ENCODE measurements around the gene PLOD2.

The PLOD2 gene

GRCh38 chr3:146162561-146162960 lies 1.6 kb upstream of the PLOD2 start:
- H4K8ac ChIP-seq (ENCODE audit: low read depth, low read length): no peak overlapping the region
- H3K27ac ChIP-seq (ENCODE audit: low read depth, low read length): no peak overlapping the region
- no peak overlapping the region for H2BK5ac ChIP-seq (ENCODE audit: low read length)
- H4K5ac ChIP-seq (ENCODE audit: low read length): no peak overlapping the region
- no peak for DNase-seq
- H2BK15ac ChIP-seq (replicated peaks; ENCODE audit: low read depth): no peak overlapping the region
- H3K4ac ChIP-seq (ENCODE audit: low read depth, low read length): no peak overlapping the region
- no peak overlapping the region for H3K9ac ChIP-seq (ENCODE audit: low read length)
- H3K27me3 ChIP-seq (ENCODE audit: insufficient read depth, low read length, poor library complexity): no peaks in the 10 kb centered on the region
- H3K79me2 ChIP-seq (ENCODE audit: control insufficient read depth, insufficient read depth, low read length): peaks cover 15% of the 10 kb centered on the region
- no peaks in the 10 kb centered on the region for H3K79me1 ChIP-seq (ENCODE audit: low read length)
- H2BK120ac ChIP-seq (ENCODE audit: low read depth, low read length): no peak overlapping the region
- no peak overlapping the region for H3K56ac ChIP-seq (ENCODE audit: low read length)
- no peak overlapping the region for H3K4me3 ChIP-seq (ENCODE audit: low read length)
- H3K4me2 ChIP-seq (ENCODE audit: low read length): no peak overlapping the region
- no peak overlapping the region for H3K18ac ChIP-seq (ENCODE audit: low read length)
- H3K36me3 ChIP-seq (ENCODE audit: control insufficient read depth, insufficient read depth, low read length): no peaks in the 10 kb centered on the region
- H3K4me1 ChIP-seq (ENCODE audit: control insufficient read depth, low read depth, low read length): peaks cover 2% of the 10 kb centered on the region
- no peak overlapping the region for H3K23ac ChIP-seq (ENCODE audit: low read length)
- WGBS (ENCODE audit: extremely low coverage, insufficient coverage, low lambda C conversion rate): no CpG with 5 or more reads among the region's 2 CpGs
- H2AK5ac ChIP-seq (ENCODE audit: low read length): no peak overlapping the region

GRCh38 chr3:146161663-146162002 lies 649 bp upstream of the PLOD2 start:
- H2BK15ac ChIP-seq (replicated peaks; ENCODE audit: low read depth): no peak overlapping the region
- no peak overlapping the region for H4K5ac ChIP-seq (ENCODE audit: low read length)
- no peak overlapping the region for H4K8ac ChIP-seq (ENCODE audit: low read depth, low read length)
- H3K9ac ChIP-seq (ENCODE audit: low read length): peak overlapping the region; percentile 83
- H3K56ac ChIP-seq (ENCODE audit: low read length): peak overlapping the region; percentile 76
- no peaks in the 10 kb centered on the region for H3K79me1 ChIP-seq (ENCODE audit: low read length)
- peak overlapping the region; percentile 90 for H3K27ac ChIP-seq (ENCODE audit: low read depth, low read length)
- H3K4me2 ChIP-seq (ENCODE audit: low read length): peak overlapping the region; percentile 61
- peaks cover 19% of the 10 kb centered on the region for H3K79me2 ChIP-seq (ENCODE audit: control insufficient read depth, insufficient read depth, low read length)
- no peak overlapping the region for H2AK5ac ChIP-seq (ENCODE audit: low read length)
- no peaks in the 10 kb centered on the region for H3K27me3 ChIP-seq (ENCODE audit: insufficient read depth, low read length, poor library complexity)
- DNase-seq: peak; percentile 39
- peak overlapping the region; percentile 72 for H3K18ac ChIP-seq (ENCODE audit: low read length)
- H3K36me3 ChIP-seq (ENCODE audit: control insufficient read depth, insufficient read depth, low read length): no peaks in the 10 kb centered on the region
- no CpG with 5 or more reads among the region's 15 CpGs for WGBS (ENCODE audit: extremely low coverage, insufficient coverage, low lambda C conversion rate)
- no peak overlapping the region for H3K23ac ChIP-seq (ENCODE audit: low read length)
- H3K4ac ChIP-seq (ENCODE audit: low read depth, low read length): peak overlapping the region; percentile 17
- H3K4me1 ChIP-seq (ENCODE audit: control insufficient read depth, low read depth, low read length): peaks cover 2% of the 10 kb centered on the region
- no peak overlapping the region for H2BK5ac ChIP-seq (ENCODE audit: low read length)
- peak overlapping the region; percentile 37 for H3K4me3 ChIP-seq (ENCODE audit: low read length)
- H2BK120ac ChIP-seq (ENCODE audit: low read depth, low read length): no peak overlapping the region

DNA sequence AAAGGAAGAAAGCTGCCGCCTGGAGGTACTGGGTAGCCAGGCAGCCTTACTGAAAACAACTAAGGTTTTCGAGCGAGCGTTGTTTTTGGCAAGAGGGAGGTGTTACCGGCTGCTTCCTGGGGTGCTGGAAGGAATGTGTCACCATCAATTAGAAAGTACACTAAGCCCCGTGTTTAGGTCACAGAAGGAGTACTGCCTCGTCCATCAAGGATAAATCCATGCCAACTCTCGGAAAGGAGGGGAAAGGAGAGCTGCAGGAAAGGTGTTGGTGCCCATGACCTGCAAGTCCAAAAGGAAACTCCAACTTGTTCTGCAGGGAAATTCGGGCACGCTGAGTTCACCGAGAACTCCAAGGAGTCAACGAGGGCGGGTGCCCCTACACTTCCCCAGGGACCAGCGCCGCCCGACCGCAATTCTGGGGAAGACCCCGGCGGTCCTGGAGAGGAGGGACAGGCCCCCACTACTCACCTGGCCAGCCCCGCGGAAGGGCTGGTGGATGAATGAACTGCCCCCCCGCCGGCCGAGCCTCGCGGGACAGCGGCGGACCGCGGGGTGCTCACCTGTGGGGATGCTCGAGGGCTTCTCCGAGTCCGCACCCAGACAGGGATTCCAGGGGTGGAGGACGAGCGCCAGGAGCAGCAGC lies 542 bp downstream of the PLOD2 start:
- peaks cover 2% of the 10 kb centered on the region for H3K79me1 ChIP-seq (ENCODE audit: low read length)

DNA sequence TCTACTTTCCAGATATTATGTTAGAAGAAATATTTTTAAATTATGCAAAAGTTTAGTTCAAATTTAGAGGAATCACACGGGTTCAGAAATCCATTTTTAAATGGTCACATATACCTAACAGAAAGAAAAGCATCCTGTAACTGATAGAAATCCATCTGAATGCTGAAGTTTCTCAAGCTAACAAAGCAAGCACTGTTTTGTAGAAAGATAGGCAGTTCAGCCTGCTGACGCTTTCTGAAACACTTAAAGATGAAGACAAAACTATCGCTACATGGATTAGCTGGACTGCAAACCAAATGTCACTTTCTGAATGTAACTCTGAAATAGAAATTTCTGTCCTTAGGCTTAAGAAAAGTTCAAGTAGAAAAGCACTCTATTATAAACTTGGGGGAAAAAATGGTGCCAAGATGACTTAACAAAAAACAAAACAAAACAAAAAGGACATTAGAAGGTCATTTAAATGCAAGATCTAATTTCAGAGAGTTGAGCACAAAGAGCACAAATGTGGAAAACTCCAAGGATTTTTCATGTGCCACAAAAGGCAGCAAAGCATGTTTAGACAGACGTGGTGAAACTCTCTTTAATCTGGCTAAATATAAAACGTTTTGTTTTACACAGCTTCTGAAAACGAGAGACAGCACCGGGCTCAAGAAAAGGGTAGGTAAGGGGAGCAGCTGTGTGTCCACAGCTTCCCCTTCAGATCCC lies 1.2 kb downstream of the PLOD2 start:
- H3K4me1 ChIP-seq (ENCODE audit: control insufficient read depth, low read depth, low read length): no peaks in the 10 kb centered on the region
- peaks cover 2% of the 10 kb centered on the region for H3K79me1 ChIP-seq (ENCODE audit: low read length)
- no peak overlapping the region for H2AK5ac ChIP-seq (ENCODE audit: low read length)
- H3K23ac ChIP-seq (ENCODE audit: low read length): no peak overlapping the region
- WGBS (ENCODE audit: extremely low coverage, insufficient coverage, low lambda C conversion rate): no CpG with 5 or more reads among the region's 7 CpGs
- no peak overlapping the region for H2BK15ac ChIP-seq (replicated peaks; ENCODE audit: low read depth)
- no peaks in the 10 kb centered on the region for H3K27me3 ChIP-seq (ENCODE audit: insufficient read depth, low read length, poor library complexity)
- H3K18ac ChIP-seq (ENCODE audit: low read length): no peak overlapping the region
- H3K56ac ChIP-seq (ENCODE audit: low read length): peak overlapping the region; percentile 78
- no peak overlapping the region for H2BK5ac ChIP-seq (ENCODE audit: low read length)
- H3K9ac ChIP-seq (ENCODE audit: low read length): peak overlapping the region; percentile 83
- H3K36me3 ChIP-seq (ENCODE audit: control insufficient read depth, insufficient read depth, low read length): no peaks in the 10 kb centered on the region
- H2BK120ac ChIP-seq (ENCODE audit: low read depth, low read length): no peak overlapping the region
- H3K79me2 ChIP-seq (ENCODE audit: control insufficient read depth, insufficient read depth, low read length): peaks cover 27% of the 10 kb centered on the region
- DNase-seq: no peak
- H3K27ac ChIP-seq (ENCODE audit: low read depth, low read length): no peak overlapping the region
- H4K8ac ChIP-seq (ENCODE audit: low read depth, low read length): no peak overlapping the region
- no peak overlapping the region for H4K5ac ChIP-seq (ENCODE audit: low read length)
- peak overlapping the region; percentile 66 for H3K4me2 ChIP-seq (ENCODE audit: low read length)
- no peak overlapping the region for H3K4ac ChIP-seq (ENCODE audit: low read depth, low read length)
- peak overlapping the region; percentile 61 for H3K4me3 ChIP-seq (ENCODE audit: low read length)

More for the DNA sequence above, 542 bp downstream of the PLOD2 start:
- Histone ChIP-seq H3K18ac (ENCODE audit: low read length) (peak overlapping the region; percentile 72), H3K27ac (ENCODE audit: low read depth, low read length) (peak overlapping the region; percentile 90), H3K27me3 (ENCODE audit: insufficient read depth, low read length, poor library complexity) (no peaks in the 10 kb centered on the region), H3K4me3 (ENCODE audit: low read length) (peak overlapping the region; percentile 61), H2BK120ac (ENCODE audit: low read depth, low read length) (peak overlapping the region; percentile 66), H3K4me1 (ENCODE audit: control insufficient read depth, low read depth, low read length) (peaks cover 2% of the 10 kb centered on the region), H3K36me3 (ENCODE audit: control insufficient read depth, insufficient read depth, low read length) (no peaks in the 10 kb centered on the region), H2AK5ac (ENCODE audit: low read length) (no peak overlapping the region), H2BK15ac (replicated peaks; ENCODE audit: low read depth) (no peak overlapping the region), H3K79me2 (ENCODE audit: control insufficient read depth, insufficient read depth, low read length) (peaks cover 25% of the 10 kb centered on the region), H4K8ac (ENCODE audit: low read depth, low read length) (no peak overlapping the region), H3K4ac (ENCODE audit: low read depth, low read length) (peak overlapping the region; percentile 28), H4K5ac (ENCODE audit: low read length) (no peak overlapping the region), H3K4me2 (ENCODE audit: low read length) (peak overlapping the region; percentile 61), H3K9ac (ENCODE audit: low read length) (peak overlapping the region; percentile 83), H2BK5ac (ENCODE audit: low read length) (peak overlapping the region; percentile 20), H3K56ac (ENCODE audit: low read length) (peak overlapping the region; percentile 76), H3K23ac (ENCODE audit: low read length) (no peak overlapping the region)
- WGBS (ENCODE audit: extremely low coverage, insufficient coverage, low lambda C conversion rate): no CpG with 5 or more reads among the region's 35 CpGs
- peak; percentile 97 for DNase-seq

DNA sequence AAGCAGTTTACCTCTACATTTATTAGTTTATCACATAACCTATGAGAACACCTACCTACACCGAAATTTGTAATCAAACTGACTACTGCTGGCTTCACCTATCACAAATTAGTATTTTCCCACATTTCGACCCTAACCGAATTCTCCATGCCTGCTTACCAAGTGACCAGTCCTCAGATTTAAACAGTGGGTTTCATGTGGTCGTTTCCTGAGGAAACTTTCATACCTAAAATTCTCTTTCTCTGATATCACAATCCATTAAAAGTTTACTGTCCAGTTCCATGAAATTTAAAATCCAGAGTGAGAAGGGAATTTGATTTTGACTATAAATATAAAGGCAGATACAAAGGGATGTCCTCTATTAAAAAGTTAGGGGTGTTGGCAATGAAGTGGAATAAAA lies 1.9 kb downstream of the PLOD2 start:
- no peak overlapping the region for H3K4ac ChIP-seq (ENCODE audit: low read depth, low read length)
- peak overlapping the region; percentile 41 for H3K9ac ChIP-seq (ENCODE audit: low read length)
- WGBS (ENCODE audit: extremely low coverage, insufficient coverage, low lambda C conversion rate): no CpG with 5 or more reads among the region's 4 CpGs
- H4K8ac ChIP-seq (ENCODE audit: low read depth, low read length): no peak overlapping the region
- H3K18ac ChIP-seq (ENCODE audit: low read length): no peak overlapping the region
- no peak overlapping the region for H3K4me2 ChIP-seq (ENCODE audit: low read length)
- no peaks in the 10 kb centered on the region for H3K27me3 ChIP-seq (ENCODE audit: insufficient read depth, low read length, poor library complexity)
- H3K23ac ChIP-seq (ENCODE audit: low read length): no peak overlapping the region
- peaks cover 2% of the 10 kb centered on the region for H3K79me1 ChIP-seq (ENCODE audit: low read length)
- no peak overlapping the region for H3K27ac ChIP-seq (ENCODE audit: low read depth, low read length)
- DNase-seq: no peak
- H3K79me2 ChIP-seq (ENCODE audit: control insufficient read depth, insufficient read depth, low read length): peaks cover 27% of the 10 kb centered on the region
- H3K56ac ChIP-seq (ENCODE audit: low read length): peak overlapping the region; percentile 56
- no peaks in the 10 kb centered on the region for H3K4me1 ChIP-seq (ENCODE audit: control insufficient read depth, low read depth, low read length)
- H4K5ac ChIP-seq (ENCODE audit: low read length): no peak overlapping the region
- no peak overlapping the region for H2BK15ac ChIP-seq (replicated peaks; ENCODE audit: low read depth)
- no peak overlapping the region for H2BK5ac ChIP-seq (ENCODE audit: low read length)
- H3K4me3 ChIP-seq (ENCODE audit: low read length): no peak overlapping the region
- H2AK5ac ChIP-seq (ENCODE audit: low read length): no peak overlapping the region
- no peaks in the 10 kb centered on the region for H3K36me3 ChIP-seq (ENCODE audit: control insufficient read depth, insufficient read depth, low read length)
- no peak overlapping the region for H2BK120ac ChIP-seq (ENCODE audit: low read depth, low read length)
